ENCODE results near the gene INO80.

INO80 gene

DNA sequence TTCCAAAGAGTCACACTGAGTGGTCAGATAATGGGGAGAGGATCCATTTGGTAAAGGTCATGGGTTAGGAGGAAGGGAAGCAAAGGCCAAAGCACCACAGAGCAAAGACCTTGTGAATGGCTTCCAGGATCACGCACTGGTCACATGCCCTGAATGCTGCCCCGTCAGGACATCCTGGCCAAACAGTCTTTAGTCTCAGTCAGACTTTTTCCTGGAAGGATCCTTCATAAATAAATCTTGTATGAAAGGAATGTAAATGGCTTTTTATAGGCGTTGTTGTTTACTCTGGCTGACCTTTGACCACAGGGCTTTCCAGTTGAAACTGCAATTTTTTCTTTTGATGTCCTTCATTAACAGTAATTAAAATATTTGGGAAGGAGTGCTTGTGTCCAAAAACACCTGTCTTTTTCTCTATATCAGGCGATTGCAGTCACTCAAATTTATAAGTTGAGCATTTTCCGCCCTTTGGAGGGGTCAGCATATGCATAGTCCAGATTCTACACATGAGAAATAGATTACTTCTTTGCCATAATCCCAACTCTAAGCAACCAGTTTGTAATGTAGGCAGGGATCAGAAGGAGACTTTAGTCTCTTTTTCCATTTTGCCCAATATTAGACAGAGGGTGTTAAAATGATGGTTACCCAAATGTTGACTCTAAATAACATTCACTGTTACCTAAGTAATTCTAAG, 114.4 kb downstream of the INO80 start:
- no peak for TF ChIP-seq CTCF (conservative IDR thresholded peaks at IDR 0.05; ENCODE audit: low read length)
- no peak overlapping the region for H3K4me3 ChIP-seq (ENCODE audit: low read length)
- DNase-seq (ENCODE audit: low read depth): no peak

DNA sequence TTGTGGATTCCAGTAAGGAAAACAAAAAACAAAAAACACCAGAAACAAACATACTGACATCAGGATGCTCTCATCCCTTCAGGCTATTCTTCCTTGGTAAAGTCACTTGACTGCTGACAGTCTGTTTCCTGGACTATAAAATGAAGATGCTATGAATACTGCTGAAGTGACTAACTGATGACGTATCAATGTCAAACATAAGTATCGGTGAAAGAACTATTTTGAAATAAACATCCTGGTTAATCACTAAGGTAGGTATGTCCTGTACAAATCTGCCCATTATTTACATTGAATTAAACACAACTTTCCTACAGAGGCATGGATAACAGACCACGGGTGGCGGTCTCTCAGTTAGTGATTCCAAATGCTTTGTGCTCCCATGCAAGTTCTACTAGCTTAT, 116.9 kb downstream of the INO80 start:
- H3K4me3 ChIP-seq (ENCODE audit: low read length): no peak overlapping the region
- TF ChIP-seq CTCF (conservative IDR thresholded peaks at IDR 0.05; ENCODE audit: low read length): no peak

GRCh38 chr15:40995656-40996055, 120.4 kb downstream of the INO80 start:
- no peak overlapping the region for H3K4me3 ChIP-seq (ENCODE audit: low read length)
- TF ChIP-seq CTCF (conservative IDR thresholded peaks at IDR 0.05; ENCODE audit: low read length): no peak
- DNase-seq (ENCODE audit: low read depth): no peak

More for the DNA sequence above, 116.9 kb downstream of the INO80 start:
- peak; percentile 70 for DNase-seq (ENCODE audit: low read depth)

- DNase-seq (ENCODE audit: low read depth): no peak
- TF ChIP-seq CTCF (conservative IDR thresholded peaks at IDR 0.05; ENCODE audit: low read length): no peak
- H3K4me3 ChIP-seq (ENCODE audit: low read length): no peak overlapping the region
These were observed 123.3 kb downstream of the INO80 start for GRCh38 chr15:40992825-40993224.

DNA sequence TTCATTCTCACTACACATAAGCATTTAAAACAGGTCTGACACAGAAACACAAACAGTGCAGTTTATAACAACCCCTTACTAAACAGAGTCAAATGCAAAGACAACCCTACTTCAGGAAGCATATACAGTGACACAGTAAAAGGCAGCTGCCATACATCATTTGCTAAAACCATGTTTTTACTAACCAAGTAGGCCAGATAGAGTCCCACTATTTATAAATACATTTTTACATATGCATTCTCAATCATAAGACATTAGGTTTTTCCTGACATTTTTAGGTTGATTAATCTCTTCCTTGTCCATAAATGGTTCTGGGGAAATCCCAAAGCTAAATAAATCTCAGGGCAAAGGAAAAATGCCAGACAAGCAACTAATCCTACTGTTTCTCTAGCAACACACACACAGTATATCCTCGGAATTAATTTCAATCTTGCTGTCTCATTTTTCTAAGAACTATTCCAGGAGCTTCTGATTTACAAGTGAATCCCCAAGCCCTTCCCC, 123.8 kb downstream of the INO80 start:
- DNase-seq (ENCODE audit: low read depth): peak; percentile 30
- TF ChIP-seq CTCF (conservative IDR thresholded peaks at IDR 0.05; ENCODE audit: low read length): no peak
- H3K4me3 ChIP-seq (ENCODE audit: low read length): no peak overlapping the region

GRCh38 chr15:40991355-40991754, 124.7 kb downstream of the INO80 start:
- DNase-seq (ENCODE audit: low read depth): no peak

More at GRCh38 chr15:40991355-40991754, 124.7 kb downstream of the INO80 start:
- no peak for TF ChIP-seq CTCF (conservative IDR thresholded peaks at IDR 0.05; ENCODE audit: low read length)
- H3K4me3 ChIP-seq (ENCODE audit: low read length): no peak overlapping the region

Data from AG10803 (cell line).